Suprapubic skin (tissue), 4 donors: Measurements from ENCODE around the gene ULBP3.

Experiments
- CTCF ChIP-seq, 2 donors: fragments of 200-600 bp in 1 of 2; fragments of 450-650 bp in 1 of 2; sonication (generic) in 1 of 2; IDR thresholded peaks; one replicate each; pipeline ENCODE4 v1.5.1; 2016 to 2019; ENCODE audit warnings: antibody characterized with exemption in 2 of 2, mild to moderate bottlenecking in 1 of 2, moderate library complexity in 1 of 2
- POLR2A ChIP-seq, 2 donors: fragments of 450-650 bp; IDR thresholded peaks; one replicate each; pipeline ENCODE4 v1.6.1; 2017; ENCODE audit warnings: antibody characterized with exemption in 2 of 2, mild to moderate bottlenecking in 2 of 2, moderate library complexity in 2 of 2
- POLR2AphosphoS5 ChIP-seq, 3 donors: sonication (generic); formaldehyde crosslinking; IDR thresholded peaks; one replicate each; pipeline ENCODE4 v1.6.1; 2017; ENCODE audit warnings: antibody characterized with exemption in 3 of 3

- TF ChIP-seq CTCF (IDR thresholded peaks at IDR 0.05) (no peak), POLR2A (IDR thresholded peaks at IDR 0.05) (no peak), POLR2AphosphoS5 (IDR thresholded peaks at IDR 0.05) (no peak)
Measured at GRCh38 chr6:150088481-150089154, 19.7 kb upstream of the ULBP3 start.
